Measurements from ENCODE around the gene CCDC178.

DNA sequence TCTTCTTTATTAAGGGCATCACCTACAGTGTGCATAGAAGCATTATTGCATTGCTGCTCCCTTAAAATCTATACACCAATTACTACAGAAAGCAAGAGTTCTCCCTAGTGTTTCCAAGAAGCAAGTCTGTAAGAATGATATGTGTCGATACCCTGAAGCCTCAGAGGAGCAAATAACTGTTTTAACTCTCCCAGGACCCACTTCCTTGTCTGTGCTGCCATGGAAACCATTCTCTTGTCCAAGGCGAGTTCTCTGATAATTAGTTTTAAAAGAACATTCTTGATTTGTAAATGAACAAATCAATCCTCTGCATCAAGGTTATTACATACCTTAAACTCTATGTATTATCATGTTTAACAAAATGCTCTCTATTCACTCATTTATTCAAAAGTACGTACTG is 340.9 kb downstream of the CCDC178 start:
- no peak for TF ChIP-seq POLR2A (IDR thresholded peaks at IDR 0.05)
- TF ChIP-seq, protein P1, sequence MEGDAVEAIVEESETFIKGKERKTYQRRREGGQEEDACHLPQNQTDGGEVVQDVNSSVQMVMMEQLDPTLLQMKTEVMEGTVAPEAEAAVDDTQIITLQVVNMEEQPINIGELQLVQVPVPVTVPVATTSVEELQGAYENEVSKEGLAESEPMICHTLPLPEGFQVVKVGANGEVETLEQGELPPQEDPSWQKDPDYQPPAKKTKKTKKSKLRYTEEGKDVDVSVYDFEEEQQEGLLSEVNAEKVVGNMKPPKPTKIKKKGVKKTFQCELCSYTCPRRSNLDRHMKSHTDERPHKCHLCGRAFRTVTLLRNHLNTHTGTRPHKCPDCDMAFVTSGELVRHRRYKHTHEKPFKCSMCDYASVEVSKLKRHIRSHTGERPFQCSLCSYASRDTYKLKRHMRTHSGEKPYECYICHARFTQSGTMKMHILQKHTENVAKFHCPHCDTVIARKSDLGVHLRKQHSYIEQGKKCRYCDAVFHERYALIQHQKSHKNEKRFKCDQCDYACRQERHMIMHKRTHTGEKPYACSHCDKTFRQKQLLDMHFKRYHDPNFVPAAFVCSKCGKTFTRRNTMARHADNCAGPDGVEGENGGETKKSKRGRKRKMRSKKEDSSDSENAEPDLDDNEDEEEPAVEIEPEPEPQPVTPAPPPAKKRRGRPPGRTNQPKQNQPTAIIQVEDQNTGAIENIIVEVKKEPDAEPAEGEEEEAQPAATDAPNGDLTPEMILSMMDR (IDR thresholded peaks at IDR 0.05), result no peak

All from esophagus squamous epithelium (tissue), 4 donors.